Right ventricle myocardium superior (tissue), 1 donor: ENCODE data around the gene PRDM12. TPM values are rescaled to one million over a fixed set of nuclear protein-coding genes. Genes with fewer than 3 reads are reported as not detected.

Experiments used
- ATAC-seq: fragments of 200-7000 bp; cut with Tn5 transposase; one replicate; pipeline ENCODE4 v1.9.1; 2020; ENCODE audit warnings: mild to moderate bottlenecking; ENCODE audit not compliant: poor library complexity
- DNase-seq: peaks from one replicate; pipeline ENCODE4 v3.0.0-alpha.2; 2020
- intact Hi-C: fragments of 100-400 bp; cut with DNase I; formaldehyde crosslinking; loops from one replicate; pipeline ENCODE4 v1.11.2; 2022
- microRNA-seq: library from miRNA; unstranded; fragments of <30 nt; microRNA quantifications from one replicate; pipeline ENCODE4 v1.2.0, GENCODE V29; 2020
- total RNA-seq: library from RNA; stranded (reverse); fragmentation: NEBNext Ultra II Directional; extraction: Animal tissue kit (Norgen Biotek cat#: 25700); gene quantifications from one replicate; pipeline ENCODE4 v1.2.1, GENCODE V29; 2021
- donor health status: DM: no; HTN: yes; CAD: no; lungs with severe emphysema.

The PRDM12 gene
- total RNA-seq, 1 donor from 2014 or later: not detected

DNA sequence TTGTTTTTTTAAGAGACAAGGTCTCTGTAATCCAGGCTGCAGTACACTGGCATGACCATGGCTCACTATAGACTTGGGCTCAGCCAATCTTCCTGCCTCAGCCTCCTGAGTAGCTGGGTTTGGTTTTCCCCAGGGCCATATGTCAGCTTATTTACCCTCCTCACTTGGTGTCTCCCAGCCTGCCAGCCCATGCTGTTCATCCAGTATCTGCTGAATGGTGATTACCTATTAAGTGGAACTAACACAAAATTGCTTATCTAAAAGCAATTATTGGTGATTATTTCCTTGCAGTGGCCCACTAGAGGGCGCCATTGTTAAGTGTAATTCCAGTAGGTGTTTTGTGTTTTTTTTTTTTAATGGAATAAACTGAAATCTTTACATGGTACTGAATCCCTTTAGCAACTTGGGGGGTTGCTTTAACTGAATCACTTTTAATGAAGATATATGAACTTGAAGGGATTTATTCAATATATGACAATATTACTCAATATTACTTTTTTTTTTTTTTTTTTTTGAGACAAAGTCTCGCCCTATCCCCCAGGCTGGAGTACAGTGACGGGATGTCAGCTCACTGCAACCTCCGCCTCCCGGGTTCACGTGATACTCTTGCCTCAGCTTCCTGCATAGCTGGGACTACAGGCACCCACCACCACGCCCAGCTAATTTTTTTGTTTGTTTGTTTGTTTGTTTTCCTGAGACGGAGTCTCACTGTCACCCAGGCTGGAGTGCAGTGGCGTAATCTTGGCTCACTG lies 43.0 kb downstream of the PRDM12 start:
- ATAC-seq: peak; percentile 30

DNA sequence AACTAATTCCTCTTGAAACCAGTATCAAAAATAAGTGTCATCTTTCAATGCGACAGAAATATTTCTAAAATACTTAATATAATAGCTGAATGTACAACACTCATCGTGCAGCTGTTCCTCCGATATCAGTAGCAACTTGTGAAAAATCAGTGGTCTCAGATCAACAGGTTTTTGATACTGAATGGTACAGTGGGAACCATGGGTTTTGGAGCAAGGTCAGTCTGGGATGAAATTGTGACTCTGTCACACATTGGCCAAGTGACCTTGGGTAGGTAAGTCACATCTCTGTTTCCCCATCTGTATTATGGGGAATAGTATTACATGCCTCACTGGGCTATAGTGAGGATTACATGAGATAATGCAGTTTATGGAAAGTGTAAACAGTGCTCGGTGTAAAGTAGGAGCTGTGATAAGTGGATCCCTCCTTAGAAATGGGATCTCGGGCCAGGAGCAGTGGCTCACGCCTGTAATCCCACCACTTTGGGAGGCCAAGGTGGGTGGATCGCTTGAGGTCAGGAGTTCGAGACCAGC lies 46.5 kb downstream of the PRDM12 start:
- no peak for DNase-seq
- no peak for ATAC-seq
- intact Hi-C loops: loop anchor here (5.0 kb wide), 1 partner anchor 56 kb away; no protein-coding TSS in a partner anchor

More for the DNA sequence above, 43.0 kb downstream of the PRDM12 start:
- no peak for DNase-seq
- intact Hi-C loops: loop anchor here (2.0 to 10.0 kb wide), 3 partner anchors 157 to 337 kb away; no protein-coding TSS in a partner anchor

DNA sequence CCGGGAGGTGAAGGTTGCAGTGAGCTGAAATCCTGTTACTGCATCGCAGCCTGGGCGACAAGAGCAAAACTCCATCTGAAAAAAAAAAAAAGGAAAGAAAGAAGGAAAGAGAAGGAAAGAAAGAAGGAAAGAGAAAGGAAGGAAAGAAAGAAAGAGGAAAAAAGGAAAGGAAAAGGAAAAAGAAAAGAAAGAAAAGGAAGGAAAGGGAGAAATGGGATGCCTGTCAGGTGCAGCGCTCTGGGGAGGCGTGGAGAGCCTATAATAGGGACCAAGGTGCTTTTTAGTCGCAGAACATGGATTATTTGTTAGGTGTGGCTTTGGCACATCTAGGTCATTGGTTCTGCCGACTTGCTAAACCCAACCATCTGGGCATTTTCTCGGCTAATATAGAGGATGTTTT lies 47.1 kb downstream of the PRDM12 start:
- no peak for DNase-seq
- ATAC-seq: no peak
- intact Hi-C loops: loop anchor here (5.0 kb wide), 1 partner anchor 56 kb away; no protein-coding TSS in a partner anchor

DNA sequence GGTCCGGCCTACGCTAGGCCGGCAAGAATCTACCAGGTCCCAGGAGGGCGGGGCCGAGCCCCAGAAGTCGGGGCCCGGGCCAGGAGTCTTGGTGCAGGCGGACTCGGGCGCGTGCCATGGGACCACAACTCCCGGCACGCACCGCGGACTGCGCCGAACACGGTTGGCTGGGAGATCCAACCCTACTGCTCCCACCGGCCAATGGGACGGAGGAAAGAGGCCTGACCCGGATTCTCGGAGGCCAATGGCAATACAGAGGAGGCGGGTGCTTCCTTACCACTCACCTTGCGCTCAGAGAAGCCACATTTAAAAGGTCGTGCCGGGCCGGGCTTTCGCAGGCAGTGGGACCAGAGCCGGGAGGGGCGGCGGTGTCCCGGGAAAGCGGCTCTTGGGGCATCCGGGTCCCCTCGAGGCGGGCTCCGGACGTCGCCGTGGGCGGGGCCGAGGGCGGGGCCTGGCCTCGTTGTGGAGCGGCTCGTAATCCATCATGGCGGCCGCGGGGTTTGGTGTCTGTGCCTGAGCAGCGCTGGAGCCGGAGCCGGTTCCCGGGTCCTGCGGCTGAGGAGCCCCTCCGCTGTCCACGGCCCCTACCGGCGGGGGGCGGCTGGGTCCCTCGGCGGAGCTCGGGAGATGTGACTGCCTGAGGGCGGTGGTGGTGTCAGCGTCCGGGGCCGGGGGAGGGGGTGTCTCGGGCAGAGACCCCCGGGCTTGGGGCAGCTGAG lies 48.3 kb downstream of the PRDM12 start:
- DNase-seq (peak; percentile 99), ATAC-seq (peak; percentile 98)
- intact Hi-C loops: loop anchor here (5.0 kb wide), 1 partner anchor 55 kb away; no protein-coding TSS in a partner anchor

DNA sequence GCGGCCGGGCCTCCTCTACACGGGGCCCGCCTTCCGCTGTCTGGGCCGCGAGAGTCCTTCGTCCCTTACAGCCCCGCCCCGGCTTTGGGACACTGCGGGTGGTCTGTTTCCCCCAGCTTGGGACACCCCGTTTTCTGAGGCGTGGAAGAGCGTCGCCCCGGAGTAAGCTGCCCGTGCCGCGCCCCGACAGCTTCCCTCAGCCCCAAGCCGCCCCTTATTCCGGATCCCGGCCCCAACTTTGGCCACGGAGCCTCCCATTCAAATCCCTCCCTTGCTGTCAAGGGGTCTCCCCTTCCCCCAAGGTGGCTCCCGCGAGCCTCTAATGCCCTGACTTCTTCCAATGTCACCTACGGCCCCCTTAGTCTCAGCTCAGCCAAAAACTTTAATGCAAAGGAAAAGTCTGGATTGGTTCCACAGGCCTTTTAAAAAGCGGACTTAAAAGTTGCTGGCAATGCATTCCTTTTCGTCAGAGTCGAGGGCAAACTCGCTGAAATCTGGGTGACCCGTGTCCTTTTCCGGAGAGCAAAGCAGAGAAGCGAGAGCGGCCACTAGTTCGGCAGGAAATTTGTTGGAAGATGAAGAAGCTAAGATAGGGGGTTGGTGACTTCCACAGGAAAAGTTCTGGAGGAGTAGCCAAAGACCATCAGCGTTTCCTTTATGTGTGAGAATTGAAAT lies 49.0 kb downstream of the PRDM12 start:
- ATAC-seq (peak; percentile 16), DNase-seq (no peak)
- intact Hi-C loops: loop anchor here (5.0 kb wide), 1 partner anchor 54 kb away; no protein-coding TSS in a partner anchor

DNA sequence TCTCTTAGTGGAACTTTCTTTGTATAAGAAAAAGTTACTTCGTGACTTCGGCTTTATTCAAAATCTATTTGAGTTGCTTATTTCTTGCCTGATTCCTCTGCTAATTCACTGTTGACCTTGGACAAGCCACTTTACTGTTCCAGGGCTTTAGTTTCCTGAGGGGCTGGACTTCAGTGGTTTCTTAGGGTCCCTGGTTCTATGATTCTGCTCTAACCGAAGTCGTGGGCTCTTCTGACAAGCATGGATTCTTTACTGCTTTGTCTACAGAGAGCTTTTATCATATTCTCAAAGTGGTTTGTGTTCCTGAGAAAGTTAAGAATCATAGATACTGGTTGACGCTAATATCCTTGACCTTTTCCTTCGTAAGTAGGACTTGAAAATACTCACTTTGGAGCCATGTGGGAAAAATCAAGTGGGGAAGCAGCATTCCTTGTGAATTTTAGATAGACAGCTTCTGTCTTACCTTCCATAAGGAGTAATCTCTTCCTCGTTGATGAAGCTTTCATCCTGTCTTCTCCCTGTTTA lies 50.3 kb downstream of the PRDM12 start:
- intact Hi-C loops: loop anchor here (5.0 kb wide), 1 partner anchor 53 kb away; no protein-coding TSS in a partner anchor
- DNase-seq (no peak), ATAC-seq (no peak)

DNA sequence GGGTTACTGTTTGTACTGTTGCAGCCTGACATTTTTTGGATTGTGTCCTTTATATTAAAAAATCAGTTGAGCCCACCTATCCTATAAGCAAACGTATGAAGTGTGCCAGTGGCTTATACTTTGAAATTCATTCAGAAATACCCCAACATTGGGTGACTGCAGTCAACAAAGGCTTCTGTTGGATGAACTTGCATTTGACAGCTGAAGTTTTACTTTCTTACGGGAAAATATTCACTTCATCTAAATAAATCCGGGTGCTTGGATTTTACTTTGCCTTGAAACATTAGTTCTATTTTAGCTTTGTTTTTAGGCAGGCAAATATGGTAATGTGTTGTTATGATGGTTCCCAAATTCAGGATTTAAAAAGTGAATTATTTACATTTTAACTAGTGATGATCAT lies 50.9 kb downstream of the PRDM12 start:
- no peak for DNase-seq
- intact Hi-C loops: no loop called here
- ATAC-seq: no peak

DNA sequence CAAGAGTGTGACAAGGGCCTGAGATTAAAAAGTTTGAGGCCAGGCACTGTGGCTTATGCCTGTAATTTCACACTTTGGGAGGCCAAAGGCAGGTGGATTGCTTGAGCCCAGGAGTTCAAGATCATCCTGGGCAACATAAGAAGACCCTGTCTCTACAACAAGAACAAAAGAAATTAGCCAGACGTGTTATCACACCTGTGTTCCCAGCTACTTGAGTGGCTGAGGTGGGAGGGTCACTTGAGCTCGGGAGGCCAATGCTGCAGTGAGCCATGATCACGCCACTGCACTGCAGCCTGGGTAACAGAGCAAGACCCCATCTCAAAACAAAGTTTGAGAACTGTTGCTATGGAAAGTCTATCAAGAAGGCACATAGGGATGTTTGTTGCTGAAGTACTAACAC lies 54.2 kb downstream of the PRDM12 start:
- intact Hi-C loops: no loop called here
- DNase-seq: no peak
- ATAC-seq: no peak

DNA sequence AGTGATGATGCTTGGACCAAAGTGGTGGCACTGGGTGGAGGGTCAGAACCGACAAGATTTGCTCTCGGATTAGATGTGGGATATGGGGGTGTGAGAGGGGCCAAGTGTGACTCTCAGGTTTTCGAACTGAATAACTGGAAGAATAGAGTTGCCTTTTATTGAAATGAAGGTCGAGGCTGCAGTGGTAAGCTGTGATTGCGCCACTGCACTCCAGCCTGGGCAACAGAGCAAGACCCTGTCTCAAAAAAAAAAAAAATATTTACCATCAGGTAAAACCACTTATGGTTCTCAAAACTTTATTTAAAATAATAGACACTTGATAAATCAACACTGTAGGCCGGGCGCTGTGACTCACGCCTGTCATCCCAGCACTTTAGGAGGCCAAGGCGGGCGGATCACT lies 56.4 kb downstream of the PRDM12 start:
- intact Hi-C loops: no loop called here
- DNase-seq (no peak), ATAC-seq (no peak)

DNA sequence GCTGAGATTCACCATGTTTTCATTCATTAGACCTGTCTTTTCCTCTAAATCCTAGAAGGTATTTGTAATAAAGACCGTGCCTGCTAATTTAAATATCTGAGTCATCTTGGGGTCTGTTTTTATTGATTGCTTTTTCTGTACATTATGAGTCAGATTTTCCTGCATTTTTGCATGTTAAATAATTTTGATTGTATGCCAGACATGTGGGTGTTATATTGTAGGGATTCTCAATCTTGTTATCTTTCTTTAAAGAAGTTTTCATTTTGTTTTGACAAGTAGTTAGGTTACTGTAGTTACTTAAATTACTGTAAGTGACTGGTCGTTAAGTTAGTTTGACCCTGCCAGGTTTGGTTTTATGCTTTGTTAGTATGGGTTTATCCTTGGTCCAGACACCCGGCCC lies 64.3 kb downstream of the PRDM12 start:
- intact Hi-C loops: no loop called here
- no peak for DNase-seq
- no peak for ATAC-seq

DNA sequence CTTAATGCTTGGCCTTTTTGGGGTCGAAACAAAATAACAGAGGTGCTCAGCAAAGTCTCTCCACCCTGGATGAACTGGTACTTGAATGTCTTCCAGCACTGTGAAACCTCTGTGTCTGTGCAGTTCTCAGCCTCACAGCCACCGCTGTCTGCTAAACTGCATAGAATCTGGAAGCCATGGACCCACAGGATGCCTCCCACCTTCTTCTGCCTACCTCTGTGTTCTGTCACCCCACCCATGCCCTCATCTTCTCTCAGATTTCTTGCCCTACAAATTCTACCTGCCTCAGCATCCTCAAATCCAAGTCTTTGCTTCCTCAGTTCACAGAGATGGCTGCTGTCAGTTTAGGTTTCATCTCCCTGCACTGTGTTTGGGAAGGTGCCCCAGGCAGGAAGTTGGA lies 64.8 kb downstream of the PRDM12 start:
- DNase-seq: no peak
- intact Hi-C loops: no loop called here
- ATAC-seq: no peak

DNA sequence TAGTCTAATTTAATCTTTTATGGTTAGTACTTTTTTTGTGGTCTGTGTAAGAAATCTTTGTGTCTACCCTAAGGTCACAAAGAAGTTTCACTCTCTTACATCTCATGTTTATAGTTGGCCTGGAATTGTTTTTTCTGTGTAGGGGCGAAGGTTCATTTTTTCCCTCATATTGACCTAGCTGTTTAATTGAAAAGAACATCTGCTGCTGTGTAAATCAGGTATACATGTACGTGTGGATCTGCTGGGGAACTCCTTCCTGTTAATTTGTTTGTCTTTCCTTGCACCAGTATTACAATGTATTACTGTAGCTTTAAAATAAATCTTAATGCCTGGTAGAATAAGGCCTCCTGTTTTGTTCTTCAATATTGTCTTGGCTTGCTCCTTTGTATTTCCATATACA lies 67.0 kb downstream of the PRDM12 start:
- intact Hi-C loops: no loop called here
- no peak for ATAC-seq
- no peak for DNase-seq

DNA sequence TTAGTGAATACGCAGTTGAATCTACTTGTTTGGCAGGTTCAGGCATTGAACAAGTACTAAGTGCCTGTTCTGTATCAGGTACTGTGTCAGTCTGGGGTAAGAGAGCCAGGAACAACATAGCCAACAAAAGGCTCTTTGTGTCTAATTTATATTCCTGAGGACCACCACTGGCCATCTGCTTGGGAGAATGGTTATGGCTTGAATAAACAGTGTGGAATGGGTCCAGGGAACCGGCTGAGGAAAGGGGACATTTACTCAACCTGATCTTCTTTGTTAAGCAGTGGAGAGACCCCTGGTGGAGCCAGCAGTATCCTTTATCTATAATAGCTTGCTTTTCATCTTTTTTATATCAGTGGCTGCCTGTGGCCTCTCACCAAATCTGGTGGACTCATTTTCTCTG lies 67.7 kb downstream of the PRDM12 start:
- no peak for DNase-seq
- no peak for ATAC-seq
- intact Hi-C loops: no loop called here

Small RNAs within 50 kb of the gene (microRNA-seq; reads per million reads assigned to microRNA genes)
- not detected for gene MIR6856

Other genes with a start within 250 kb of the PRDM12 start
- gene ASS1, start 219.6 kb upstream of the PRDM12 start, total RNA-seq: 74.4 TPM
- 23.0 TPM for gene FUBP3, start 85.0 kb upstream of the PRDM12 start, total RNA-seq
- 10.9 TPM for gene EXOSC2, start 29.2 kb downstream of the PRDM12 start, total RNA-seq
- gene ABL1, start 170.7 kb downstream of the PRDM12 start, total RNA-seq: 31.5 TPM
- not detected for gene QRFP, start 232.2 kb downstream of the PRDM12 start, total RNA-seq